Measurements from ENCODE around the gene CDH13.

GRCh38 chr16:83725313-83725712 lies 1098.5 kb downstream of the CDH13 start:
- TF ChIP-seq CTCF (IDR thresholded peaks at IDR 0.05) (no peak), EP300 (IDR thresholded peaks at IDR 0.05) (no peak)
